ENCODE measurements around the gene KPTN. TPM values are rescaled to one million over a fixed set of nuclear protein-coding genes. Genes with fewer than 3 reads are reported as not detected.

KPTN gene
- total RNA-seq, 1 donor from 2014 or later: 9.1 TPM

- Mint-ChIP-seq H3K4me1 (ENCODE audit: low read depth) (no peaks in the 10 kb centered on the region), H3K27me3 (ENCODE audit: low read depth) (no peaks in the 10 kb centered on the region)
- no peak for DNase-seq (ENCODE audit: low spot score)
These were observed 19.8 kb upstream of the KPTN start for GRCh38 chr19:47503826-47504150.

GRCh38 chr19:47503130-47503825, 19.3 kb upstream of the KPTN start:
- no peak for TF ChIP-seq CTCF (IDR thresholded peaks at IDR 0.05)
- no peak overlapping the region for H3K4me3 Mint-ChIP-seq (ENCODE audit: unreplicated experiment)
- H3K9me3 Mint-ChIP-seq (ENCODE audit: low read depth): no peaks in the 10 kb centered on the region
- H3K27ac Mint-ChIP-seq (ENCODE audit: unreplicated experiment): no peak overlapping the region
- H3K4me1 Mint-ChIP-seq (ENCODE audit: low read depth): no peaks in the 10 kb centered on the region
- H3K36me3 Mint-ChIP-seq (ENCODE audit: low read depth): peaks cover 11% of the 10 kb centered on the region
- no peaks in the 10 kb centered on the region for H3K27me3 Mint-ChIP-seq (ENCODE audit: low read depth)
- DNase-seq (ENCODE audit: low spot score): no peak

More at GRCh38 chr19:47503826-47504150, 19.8 kb upstream of the KPTN start:
- no peak overlapping the region for H3K27ac Mint-ChIP-seq (ENCODE audit: unreplicated experiment)
- H3K36me3 Mint-ChIP-seq (ENCODE audit: low read depth): peaks cover 11% of the 10 kb centered on the region
- no peaks in the 10 kb centered on the region for H3K9me3 Mint-ChIP-seq (ENCODE audit: low read depth)
- no peak overlapping the region for H3K4me3 Mint-ChIP-seq (ENCODE audit: unreplicated experiment)
- TF ChIP-seq CTCF (IDR thresholded peaks at IDR 0.05): no peak

DNA sequence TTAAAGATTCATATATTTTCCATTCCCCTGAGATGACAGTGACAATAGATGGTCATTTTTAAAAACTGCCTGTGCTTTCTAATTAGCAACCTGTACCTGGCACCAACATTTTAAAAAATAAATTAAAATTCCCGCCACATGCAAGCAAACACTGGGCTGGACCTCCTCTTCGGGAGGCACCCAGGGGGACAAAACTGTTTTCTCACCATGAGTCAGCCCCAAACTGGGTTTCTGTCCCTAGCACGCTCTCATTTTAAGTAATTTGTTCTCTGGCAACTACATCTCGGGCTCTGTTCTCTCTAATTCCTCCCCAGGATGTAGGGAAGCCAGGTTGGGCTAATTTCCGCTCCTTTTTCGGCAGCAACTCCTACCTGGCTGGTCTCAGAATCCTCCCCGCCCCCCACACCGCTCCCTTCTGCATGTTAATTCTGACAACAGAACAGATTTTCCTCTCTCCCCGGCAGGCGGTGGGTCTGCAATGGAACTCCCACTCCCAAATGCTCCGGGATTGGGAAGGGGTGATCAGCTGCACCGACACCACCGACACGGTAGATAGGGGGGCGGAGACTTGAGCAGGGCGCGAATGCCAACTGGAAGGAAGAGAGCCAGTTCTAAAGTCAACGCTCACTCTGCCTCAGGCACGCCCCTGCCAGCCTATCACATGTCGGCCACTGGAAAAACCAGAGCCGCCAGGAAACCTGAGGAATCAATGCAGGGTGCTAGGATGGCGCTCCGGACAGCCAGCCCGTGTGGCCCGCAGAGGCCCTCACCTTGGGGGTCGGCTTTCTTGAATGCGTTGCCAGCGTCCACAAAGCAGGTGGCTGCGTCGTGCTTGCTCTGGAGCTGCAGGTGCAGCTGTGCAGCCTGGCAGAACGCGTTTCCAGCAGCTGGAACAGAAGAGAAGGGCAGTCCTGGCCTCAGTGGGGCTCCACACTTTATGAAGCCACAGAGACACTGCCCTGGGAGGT, 16.1 kb upstream of the KPTN start:
- Mint-ChIP-seq H3K9me3 (ENCODE audit: low read depth) (no peaks in the 10 kb centered on the region), H3K4me3 (ENCODE audit: unreplicated experiment) (no peak overlapping the region), H3K27me3 (ENCODE audit: low read depth) (no peaks in the 10 kb centered on the region), H3K27ac (ENCODE audit: unreplicated experiment) (no peak overlapping the region), H3K36me3 (ENCODE audit: low read depth) (peaks cover 11% of the 10 kb centered on the region), H3K4me1 (ENCODE audit: low read depth) (no peaks in the 10 kb centered on the region)
- no peak for DNase-seq (ENCODE audit: low spot score)
- no peak for TF ChIP-seq CTCF (IDR thresholded peaks at IDR 0.05)

GRCh38 chr19:47499371-47499770, 15.4 kb upstream of the KPTN start:
- Mint-ChIP-seq H3K27ac (ENCODE audit: unreplicated experiment) (no peak overlapping the region), H3K9me3 (ENCODE audit: low read depth) (no peaks in the 10 kb centered on the region), H3K4me1 (ENCODE audit: low read depth) (no peaks in the 10 kb centered on the region), H3K27me3 (ENCODE audit: low read depth) (no peaks in the 10 kb centered on the region), H3K36me3 (ENCODE audit: low read depth) (peaks cover 11% of the 10 kb centered on the region), H3K4me3 (ENCODE audit: unreplicated experiment) (no peak overlapping the region)
- no peak for TF ChIP-seq CTCF (IDR thresholded peaks at IDR 0.05)
- no peak for DNase-seq (ENCODE audit: low spot score)

GRCh38 chr19:47498561-47498960, 14.5 kb upstream of the KPTN start:
- Mint-ChIP-seq H3K27me3 (ENCODE audit: low read depth) (no peaks in the 10 kb centered on the region), H3K4me3 (ENCODE audit: unreplicated experiment) (no peak overlapping the region), H3K27ac (ENCODE audit: unreplicated experiment) (no peak overlapping the region), H3K9me3 (ENCODE audit: low read depth) (no peaks in the 10 kb centered on the region), H3K4me1 (ENCODE audit: low read depth) (no peaks in the 10 kb centered on the region), H3K36me3 (ENCODE audit: low read depth) (peaks cover 11% of the 10 kb centered on the region)
- no peak for TF ChIP-seq CTCF (IDR thresholded peaks at IDR 0.05)
- DNase-seq (ENCODE audit: low spot score): no peak

All from chondrocyte (in vitro differentiated cells).